IPS-11a (cell line): ENCODE results near the gene WBP1L.

Experiments used
- H3K4me3 ChIP-seq: one replicate; pipeline ENCODE4 v1.5.1; 2013; ENCODE audit warnings: low read depth, low read length, control low read depth

The WBP1L gene

DNA sequence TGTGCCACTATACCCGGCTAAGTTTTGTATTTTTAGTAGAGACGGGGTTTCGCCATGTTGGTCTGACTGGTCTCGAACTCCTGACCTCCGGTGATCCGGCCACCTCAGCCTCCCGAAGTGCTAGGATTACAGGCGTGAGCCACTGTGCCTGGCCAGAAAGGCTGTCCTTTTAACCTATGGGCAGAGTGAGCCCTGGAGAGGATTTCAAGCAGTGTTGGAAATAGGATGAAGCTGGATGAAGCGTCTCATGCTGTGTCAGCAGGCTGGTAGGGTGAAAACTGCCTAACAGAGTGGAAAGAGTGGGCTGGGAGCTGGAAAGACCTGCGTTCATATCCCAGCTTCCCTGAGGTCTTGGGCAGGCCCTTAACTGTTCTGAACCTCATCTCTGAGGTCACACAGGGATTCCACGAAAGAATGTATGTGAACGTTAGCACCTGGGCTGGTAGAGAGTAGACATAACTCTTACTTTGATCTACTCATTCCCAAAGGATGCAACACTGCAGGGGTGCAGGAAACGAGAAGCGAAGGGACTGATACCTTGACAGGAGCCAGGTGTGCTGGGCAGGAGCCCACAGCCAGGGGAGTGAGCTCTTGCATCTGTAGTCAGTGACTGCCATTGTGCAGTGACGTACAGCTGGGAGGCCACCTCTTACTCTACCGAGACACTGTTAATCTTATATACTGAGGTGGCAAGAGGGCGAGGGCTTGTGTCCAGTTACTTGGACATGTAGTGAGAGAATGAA, 34.1 kb downstream of the WBP1L start:
- H3K4me3 ChIP-seq = no peak overlapping the region

DNA sequence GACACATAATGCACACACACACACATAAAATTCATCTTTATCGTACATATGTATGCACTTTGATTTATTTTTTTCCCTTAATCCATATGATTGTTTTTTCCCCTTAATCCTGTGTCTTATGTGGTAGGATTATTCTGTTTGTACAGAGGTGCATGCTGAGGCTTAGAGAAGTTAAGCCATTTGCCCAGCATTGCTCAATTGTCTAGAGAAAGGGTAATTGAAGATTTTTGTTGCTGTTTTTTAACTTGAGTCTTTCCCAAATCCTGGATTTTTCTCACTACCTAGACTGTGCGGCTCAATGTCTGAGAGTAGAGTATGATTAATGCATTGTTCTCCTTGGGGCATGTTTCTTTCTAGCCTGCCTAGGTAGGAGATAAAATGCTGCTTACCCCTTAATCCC, 35.0 kb downstream of the WBP1L start:
- H3K4me3 ChIP-seq = no peak overlapping the region

DNA sequence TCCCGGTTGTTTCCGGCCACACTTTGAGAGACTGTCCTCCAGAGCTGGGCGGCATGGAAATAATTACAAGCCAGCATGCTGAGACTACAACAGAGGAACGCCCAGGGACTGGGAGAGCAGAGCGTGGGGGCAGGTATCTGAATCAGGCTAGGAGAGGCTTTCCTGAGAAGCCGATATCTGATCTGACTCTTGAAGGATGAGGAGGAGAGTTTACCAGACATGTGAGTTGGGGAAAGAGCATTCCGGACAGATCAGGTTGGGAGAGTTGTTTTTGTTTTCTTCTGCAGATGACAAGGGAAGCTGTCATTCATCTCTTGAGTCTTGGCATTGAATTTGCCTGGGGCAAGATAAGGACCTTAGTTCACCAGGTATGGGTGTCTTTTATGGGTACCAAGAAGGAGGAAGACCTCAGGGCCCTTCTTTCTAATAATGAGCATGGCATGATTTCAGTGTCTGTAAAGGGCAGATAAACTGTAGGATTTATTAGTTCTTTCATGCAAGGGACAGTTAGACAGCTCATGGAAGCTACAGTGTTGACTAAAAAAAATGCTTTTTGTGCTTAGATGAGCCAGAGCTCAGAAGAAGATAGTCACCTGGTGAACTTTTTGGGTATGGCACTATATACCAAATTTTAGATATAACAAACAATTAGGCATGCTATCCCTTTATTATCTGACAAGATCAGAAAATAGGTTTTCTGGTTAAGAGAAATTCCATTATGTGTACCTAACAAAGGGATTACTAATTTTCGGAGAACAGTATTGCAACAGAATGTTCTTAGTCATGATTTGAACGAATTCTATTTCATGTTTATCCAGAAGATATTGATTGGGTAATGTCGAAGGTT, 36.2 kb downstream of the WBP1L start:
- no peak overlapping the region for H3K4me3 ChIP-seq

DNA sequence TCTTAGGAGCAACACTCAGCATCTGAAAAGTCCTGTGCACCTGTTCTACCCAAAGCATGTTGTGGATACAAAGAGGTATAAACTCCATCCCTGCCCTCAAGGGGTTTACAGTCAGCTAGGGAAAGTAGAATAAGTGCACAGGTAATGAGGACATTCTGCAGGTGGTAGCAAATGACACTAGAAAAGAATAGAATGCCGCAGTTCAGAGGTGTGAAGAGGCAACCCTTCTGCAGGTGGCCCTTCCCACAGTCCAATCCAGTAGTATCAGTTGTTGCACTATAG, 36.7 kb downstream of the WBP1L start:
- H3K4me3 ChIP-seq = no peak overlapping the region

DNA sequence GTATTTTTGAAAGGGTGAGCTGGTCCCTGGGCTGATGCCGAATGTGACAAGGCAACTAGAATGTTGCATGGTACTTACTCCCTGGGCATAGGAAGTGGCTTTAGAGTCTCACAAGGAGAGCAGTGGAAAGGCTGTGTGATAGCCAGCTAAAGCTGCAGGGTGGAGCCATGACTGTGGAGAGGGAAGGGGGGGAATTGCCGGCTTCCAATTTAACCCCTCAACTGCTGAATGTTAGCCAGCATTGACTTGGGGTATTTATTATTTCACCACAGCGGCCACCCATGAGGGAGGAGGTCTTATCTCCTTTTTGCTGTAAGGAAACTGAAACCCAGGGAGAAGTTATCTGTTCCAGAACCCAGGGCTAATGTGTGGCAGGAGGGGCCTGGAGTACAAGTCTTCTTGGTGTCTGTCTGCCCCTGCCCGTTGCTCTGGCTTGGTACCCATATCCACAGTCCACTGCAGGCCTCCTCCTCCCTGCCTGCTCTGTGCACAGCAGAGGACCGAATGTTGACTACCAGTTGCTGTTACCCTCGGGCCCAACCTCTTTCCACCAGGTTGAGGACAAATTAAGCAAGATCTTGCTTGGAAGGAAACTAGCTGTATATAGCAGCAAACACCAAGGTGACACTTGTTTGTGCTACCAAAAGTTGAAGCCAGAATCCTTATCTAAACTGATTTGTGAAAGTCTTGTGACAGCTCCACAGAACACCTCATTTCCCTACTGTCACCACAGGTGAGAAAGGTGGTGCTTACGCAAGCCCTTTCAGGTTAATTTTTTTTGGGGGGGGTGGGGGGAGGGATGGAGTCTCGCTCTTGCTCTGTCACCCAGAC, 37.6 kb downstream of the WBP1L start:
- H3K4me3 ChIP-seq = no peak overlapping the region

DNA sequence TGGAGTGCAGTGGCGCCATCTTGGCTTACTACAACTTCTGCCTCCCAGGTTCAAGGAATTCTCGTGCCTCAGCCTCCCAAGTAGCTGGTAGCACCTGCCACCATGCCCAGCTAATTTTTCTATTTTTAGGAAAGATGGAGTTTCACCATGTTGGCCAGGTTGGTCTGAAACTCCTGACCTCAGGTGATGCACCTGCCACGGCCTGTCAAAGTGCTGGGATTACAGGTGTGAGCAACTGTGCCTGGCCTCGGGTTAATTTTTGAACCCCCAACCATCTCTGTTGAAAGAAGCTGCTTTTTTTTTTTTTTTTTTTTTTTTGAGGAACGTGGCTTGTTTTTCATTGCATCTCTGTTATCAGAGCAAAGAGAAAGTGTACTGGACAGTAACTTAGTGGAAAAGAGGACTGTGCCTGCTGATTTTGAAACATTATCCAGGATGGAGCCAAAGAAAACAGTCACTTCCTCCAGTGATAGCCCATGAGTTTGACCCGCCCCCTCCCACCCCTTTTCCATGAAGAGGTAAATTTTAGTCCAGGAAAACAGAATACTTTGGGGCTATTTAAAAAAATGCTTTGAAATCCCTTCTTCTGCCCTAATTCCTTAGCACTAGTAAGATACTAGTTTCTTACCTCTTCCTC, 38.3 kb downstream of the WBP1L start:
- H3K4me3 ChIP-seq = no peak overlapping the region

DNA sequence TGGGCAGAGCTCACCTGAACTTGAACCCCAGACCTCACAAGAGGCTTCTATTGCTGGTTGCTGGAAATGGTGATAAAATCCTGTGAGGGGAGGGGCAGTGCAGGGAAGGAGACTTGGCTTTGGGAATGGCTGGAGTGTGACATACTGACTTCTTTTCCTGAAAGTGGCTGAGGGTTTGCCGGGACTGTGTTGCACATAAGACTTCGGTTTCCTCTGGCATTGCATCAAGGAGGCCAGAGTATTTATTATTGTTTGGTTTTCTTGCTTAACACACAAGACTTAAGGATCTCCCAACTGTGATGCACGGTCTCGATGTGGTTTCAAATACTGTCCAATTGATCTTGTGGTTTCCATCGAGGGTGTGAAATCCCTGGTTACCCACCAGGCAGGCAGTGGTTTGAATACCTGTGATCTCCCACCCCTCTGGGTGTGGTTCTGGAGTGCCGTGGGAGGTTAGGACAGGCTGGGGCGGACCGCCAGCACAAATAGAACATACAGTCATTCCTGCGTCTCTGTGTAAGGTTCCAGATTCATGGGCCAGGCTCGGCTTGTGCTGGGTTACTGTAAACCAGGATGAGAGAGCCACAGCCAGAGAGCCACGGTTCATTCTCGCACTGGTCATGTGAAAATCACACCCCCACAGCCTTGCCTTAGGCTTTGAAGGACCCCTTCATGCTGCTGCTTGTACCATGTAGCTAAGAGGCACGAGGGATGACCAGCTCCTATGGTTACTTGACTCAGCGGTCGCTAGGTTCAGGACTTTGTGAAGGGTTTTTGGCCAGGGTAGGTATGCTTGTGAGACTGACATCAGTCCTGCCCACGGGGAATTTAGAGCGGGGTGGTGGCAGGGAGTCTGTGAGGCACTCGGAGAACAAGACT, 39.2 kb downstream of the WBP1L start:
- H3K4me3 ChIP-seq = no peak overlapping the region

DNA sequence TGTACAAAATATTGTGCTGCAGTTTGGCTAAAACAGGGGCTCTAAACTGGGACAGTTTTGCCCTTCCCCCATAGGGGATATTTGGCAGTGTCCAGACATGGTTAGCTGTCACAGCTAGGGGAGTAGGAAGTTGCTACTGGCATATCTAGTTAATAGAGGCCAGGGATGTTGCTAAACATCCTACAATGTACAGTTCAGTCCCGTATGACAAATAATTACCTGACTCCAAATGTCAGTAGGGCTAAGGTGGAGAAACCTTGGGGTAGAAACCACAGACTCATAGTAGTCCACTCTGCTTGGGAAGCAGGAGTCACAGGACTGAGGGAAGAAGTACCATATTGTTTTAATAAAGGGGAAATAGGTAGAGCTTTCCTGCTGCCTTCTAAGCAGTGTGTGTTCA, 39.8 kb downstream of the WBP1L start:
- no peak overlapping the region for H3K4me3 ChIP-seq

DNA sequence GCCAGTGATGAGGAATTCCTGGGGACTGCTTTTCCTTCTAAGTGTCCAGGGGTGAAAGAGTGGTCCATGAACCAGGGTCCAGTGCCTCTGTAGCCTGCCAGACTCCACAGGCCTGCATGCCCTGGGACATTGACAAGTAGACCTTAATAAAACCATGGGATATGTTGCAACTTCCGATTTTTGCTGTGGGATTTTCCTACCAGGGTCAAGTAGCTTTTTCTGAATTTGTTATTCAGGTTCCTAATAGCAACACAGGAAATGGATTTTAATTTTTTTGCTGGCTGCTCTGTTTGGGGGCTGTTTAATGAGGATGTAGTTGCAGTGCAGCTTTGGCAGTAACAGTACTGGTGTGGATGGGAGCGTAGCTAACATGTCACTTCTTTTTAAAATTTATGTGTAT, 42.1 kb downstream of the WBP1L start:
- H3K4me3 ChIP-seq = no peak overlapping the region

DNA sequence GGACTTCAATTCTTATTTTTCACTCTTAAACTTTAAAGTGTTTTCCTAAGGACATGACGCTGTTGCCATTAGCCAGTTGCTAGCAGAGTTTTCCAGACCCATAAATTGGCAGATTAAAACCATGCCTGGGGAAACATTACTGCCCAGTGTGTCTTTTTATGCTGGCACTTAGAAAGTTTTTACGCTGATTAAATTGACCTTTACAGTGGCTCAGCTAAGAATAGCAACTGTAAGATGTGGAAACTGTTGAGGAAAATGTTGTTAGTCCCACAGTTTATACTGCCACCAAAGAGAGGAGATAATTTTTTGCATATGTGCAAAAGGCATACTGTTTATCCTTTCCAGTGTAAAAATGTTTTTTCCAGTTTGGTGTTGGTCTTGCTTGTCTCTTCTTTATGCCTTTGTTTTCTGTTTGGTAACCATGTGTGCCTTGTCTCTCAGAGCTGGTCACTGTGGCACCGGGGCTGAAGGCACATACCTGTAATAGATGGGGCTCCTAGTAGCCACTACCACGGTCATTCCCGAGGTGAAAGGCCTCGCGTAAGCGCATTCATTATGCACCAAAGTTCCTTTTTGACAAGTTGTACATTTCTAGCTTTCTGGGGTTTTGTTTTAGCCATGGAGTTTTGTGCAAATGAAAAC, 48.1 kb downstream of the WBP1L start:
- H3K4me3 ChIP-seq = no peak overlapping the region

DNA sequence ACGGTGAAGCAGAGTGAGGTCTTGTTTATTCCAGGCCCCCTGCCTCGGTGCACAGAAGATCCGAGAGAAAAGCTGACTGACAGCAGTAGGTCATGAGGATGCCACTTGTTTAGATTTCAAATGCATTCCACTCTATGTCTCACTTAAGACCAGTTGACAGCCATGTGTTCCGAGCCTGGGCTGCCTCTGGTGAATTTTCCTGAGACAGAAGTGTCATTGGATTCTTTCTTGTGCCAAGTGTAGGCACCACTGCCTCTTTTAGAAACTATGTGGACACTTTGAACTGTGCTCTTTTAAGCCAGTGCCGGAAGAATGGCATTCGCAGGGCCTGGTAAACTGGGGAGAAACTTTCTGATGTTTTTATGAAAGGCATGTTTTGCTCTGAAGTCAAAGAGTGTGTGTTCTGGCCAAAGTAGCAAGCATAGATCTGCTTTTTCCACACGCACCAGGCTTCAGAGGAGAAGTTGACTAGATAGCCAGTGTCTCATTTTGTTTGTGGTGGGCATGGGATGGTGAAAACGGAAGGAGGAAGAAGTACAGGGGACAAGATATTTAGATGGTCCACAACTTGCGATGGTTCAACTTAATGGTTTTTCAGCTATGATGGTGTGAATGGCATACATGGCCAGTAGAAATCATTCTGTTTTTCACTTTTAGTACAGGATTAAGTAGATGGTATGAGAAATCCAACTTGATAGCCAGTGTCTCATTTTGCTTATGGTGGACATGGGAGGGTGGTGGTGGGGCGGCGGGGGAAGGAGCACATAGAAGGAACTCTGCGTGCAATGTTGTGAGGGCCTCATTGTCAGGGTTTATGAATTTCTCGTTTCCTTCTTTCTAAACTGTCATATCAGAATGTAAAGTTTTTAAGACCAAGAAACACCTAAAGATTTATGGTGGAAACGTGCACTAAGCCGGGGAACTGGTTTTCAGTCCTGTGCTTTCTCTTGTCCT, 52.0 kb downstream of the WBP1L start:
- H3K4me3 ChIP-seq = no peak overlapping the region

DNA sequence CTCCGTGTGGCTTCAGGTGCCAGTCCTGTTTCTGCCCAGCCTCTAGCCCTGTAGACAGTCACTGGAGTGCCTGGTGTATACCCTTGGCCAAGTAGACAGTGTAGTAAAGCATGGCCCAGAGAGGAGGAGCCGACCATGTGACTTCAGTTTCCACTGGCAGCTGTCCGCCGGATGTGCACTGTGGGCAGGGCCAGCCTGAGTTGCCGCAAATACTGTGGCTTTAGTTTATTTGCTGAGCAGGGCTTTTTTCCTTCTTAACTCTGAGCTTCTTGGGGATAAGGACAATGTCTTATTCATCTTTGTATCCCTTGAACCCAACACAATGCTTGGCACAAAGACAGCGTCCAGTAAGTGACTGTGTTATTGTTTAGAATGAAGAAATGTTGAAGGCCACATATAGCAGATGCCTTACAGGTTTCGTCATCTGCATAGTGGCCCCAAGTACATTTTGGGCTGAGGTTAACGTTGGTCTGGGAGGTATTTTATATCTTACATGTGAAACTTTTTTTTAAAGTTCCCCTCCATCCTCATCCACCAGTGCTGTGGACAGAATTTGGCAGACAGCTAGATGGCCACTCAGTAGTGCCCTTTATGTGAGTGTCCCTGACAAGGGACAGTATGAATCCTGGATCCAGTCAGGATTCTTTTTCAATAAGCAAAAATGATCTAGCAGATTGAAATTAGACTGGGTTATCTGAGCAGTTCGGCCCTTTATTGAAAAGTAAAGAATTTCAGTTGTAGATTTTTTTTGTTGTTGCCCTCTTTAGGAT, 52.8 kb downstream of the WBP1L start:
- no peak overlapping the region for H3K4me3 ChIP-seq

DNA sequence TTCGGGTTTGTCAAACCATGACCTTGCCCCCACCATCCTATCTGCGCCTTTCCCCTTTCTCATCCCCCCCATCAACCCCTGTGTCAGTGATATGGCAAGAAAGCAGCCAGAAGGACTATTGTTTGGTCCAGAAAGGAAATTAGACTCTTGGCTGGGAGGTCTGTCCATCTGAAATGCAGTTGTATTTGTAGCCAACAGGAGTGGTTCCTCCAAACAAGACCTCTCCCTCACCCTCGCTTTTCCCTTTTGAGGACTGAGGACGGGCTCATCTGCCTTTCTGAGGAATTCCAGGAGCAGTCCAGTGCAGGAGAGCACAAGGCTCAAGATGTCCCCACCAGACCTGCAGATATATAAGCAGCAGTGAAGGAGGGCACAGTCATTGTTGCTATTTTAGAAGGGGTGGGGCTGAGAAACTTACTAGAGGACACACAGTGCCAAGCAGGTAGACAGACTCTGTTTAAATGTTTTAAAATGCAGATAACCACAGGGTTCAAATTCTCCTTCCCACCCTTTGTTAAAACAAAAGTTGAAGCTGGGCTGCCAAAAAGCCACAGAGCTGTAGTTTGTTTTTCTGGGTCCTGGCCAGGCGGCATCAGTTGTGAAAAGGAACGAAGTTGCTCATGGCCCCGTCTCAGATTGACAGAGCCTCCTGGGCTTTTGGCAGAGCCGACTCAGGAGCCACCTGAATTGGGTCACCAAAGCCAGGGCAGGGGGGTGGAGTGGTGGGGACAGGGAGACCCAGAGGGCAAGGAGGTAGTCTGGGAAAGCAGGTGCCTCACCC, 56.1 kb downstream of the WBP1L start:
- no peak overlapping the region for H3K4me3 ChIP-seq

DNA sequence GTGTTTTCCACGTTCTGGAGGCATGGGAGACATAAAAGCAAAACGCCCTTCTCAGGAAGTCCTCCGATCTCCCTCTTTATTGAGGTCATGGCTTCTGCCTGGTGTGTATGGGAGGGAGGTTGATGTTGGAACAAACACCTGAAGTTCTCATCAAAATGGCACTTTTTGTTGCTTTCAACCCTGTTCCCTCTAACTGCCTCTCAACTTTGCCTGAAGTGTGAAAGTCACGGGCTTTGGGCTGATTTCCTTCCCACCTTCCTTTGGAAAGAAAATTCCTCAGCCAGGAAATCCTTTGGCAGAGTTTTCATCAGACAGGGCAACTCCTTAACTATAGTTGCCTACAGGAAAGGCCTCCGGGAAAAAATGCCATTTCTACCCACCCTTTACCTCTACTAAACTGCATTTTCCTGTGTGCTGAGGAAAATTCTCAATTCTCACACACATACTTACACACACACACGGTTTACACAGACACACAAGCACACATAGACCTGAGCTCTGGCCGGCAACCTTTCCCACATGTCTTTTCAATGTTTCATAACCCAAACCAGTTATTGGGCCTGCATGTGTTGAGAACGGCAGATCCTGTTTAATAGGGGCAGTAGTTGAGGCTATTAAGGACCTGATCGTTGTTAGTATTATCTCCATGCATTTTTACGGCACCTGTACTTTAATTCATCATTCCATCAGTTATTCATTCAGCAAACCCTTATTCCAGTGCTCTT, 57.0 kb downstream of the WBP1L start:
- no peak overlapping the region for H3K4me3 ChIP-seq

DNA sequence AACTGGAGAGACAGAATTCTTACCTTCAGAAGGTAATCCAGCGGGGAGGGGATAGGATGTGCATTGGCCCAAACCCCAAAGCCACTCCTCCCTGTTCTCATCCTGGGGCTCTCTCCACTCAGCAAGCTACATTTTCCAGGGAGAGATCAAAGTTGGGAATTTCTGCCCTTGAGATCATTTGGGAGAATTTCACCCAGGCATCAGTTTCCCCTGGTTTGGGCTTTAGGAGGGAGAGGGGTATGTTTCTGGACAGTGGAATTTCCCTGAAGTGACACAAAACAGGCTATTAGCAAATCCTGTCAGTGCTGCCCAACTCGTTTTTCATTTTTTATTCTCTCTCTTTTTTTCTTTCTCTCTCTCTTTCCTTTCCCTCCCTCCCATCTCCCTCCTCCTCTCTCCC, 57.7 kb downstream of the WBP1L start:
- H3K4me3 ChIP-seq = no peak overlapping the region

DNA sequence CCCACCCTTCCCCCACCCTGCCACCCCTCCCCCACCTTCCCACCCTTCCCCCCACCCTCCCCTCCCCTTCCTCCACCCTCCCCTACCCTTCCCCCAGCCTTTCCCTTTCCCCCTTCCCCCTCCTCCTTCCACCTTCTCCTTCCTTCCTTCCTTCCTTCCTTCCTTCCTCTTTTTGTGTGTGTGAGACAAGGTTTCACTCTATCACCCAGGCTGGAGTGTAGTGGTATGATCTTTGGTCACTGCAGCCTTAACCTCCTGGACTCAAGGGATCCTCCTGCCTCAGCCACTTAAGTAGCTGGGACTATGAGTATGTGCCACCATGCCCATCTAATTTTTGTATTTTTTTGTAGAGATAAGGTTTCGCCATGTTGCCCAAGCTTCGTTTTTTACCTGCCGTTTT, 58.2 kb downstream of the WBP1L start:
- H3K4me3 ChIP-seq = no peak overlapping the region
